Lung microvascular endothelial cell (primary cell): ENCODE results near the gene SMARCC1. TPM values are rescaled to one million over a fixed set of nuclear protein-coding genes. Genes with fewer than 3 reads are reported as not detected.

Experiments
- DNase-seq, 2 donors: peaks; one replicate each; pipeline versions ENCODE4 v3.0.0 to v3.0.0-alpha.2; 2010; ENCODE audit warnings: low read depth in 2 of 2
- total RNA-seq: library from RNA; depleted of rRNA; stranded (reverse); fragments of >200 nt; gene quantifications from 2 replicates; pipeline ENCODE4 v1.2.1, GENCODE V29; 2014

SMARCC1 gene
- total RNA-seq, 1 donor from 2014 or later, result 27.0 TPM

- no peak for DNase-seq
Observed at GRCh38 chr3:47635536-47635935, 146.2 kb downstream of the SMARCC1 start.

DNA sequence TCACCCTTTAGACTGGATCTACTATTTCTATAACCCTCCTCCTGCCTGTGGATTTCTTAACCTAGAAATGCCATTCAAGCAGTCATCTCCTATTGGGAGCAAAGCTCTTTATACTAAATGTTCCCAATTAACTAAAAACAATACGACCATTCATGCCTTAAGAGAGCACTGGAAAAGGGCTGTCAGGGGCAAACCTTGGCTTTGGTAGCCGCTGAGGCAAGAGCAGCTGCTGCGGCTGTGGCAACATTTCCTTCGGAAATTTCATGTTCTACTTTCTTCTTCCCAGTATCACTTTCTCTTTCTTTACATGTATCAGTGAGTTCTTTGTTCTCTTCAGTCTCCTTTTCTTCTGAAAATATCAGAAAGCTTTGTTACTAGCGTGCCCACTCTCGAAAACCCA lies 146.7 kb downstream of the SMARCC1 start:
- no peak for DNase-seq

- no peak for DNase-seq
Observed at GRCh38 chr3:47630810-47631209, 150.9 kb downstream of the SMARCC1 start.

DNA sequence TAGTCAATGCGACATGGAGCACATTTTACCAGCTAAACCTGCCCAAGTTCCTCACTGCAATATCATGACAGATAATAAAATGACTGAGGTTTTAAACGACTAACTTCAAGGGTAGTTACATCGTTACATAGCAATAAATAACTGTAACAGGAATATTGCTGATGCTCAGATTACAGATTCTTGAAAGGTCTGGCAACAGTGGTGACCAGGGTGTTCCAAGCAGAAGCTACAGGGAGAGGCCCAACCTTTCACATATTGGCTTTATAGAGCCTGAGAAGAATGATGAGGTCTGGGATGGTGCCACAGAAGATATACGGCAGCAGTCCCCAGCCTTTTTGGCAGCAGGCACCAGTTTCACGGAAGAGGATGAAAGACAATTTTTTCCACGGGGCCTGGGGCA lies 151.9 kb downstream of the SMARCC1 start:
- no peak for DNase-seq

GRCh38 chr3:47628426-47628825 lies 153.3 kb downstream of the SMARCC1 start:
- DNase-seq, result no peak

GRCh38 chr3:47622671-47623461 lies 158.8 kb downstream of the SMARCC1 start:
- DNase-seq, result no peak

DNA sequence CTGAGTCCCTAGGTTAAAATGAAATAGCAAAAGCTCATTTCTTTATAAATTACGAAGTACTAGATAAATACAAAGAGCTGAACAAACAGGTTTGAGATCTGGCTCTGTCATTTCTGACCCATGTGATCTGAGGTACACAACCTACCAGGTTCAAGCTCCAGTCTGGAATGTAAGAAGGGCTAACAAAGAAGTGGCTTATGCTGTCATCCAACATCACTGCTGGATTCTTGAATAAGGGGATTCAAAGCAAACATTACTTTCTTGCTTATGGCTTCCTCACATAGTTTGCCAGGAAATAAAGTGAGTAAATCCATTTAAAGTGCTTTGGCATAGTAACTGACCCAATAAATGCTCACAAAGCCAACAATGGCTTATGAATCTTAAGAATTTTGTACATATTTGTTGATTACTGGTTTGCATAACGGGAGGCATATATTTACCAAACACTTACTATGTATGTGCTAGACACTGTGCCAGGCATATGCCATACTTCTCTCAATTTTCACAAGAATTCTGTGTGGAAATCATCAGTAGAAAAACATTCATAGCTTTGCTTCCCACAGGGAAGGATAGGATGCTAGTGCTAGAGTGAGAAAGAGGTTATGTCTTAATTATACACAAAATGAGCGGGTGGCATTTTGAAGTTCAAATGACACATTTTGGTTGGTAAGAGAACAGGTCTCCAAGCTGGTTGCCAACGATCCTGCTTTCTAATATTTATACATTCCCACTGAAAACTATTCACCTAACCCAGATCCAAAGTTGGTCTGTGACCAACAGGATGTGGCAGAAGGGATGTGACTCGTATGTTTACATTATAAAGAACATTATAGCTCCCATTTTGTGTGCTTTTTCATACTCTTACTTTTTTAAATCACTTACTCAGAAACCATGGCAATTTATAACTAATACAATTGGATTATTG lies 164.3 kb downstream of the SMARCC1 start:
- DNase-seq, result peak; percentile 39 to 74

DNA sequence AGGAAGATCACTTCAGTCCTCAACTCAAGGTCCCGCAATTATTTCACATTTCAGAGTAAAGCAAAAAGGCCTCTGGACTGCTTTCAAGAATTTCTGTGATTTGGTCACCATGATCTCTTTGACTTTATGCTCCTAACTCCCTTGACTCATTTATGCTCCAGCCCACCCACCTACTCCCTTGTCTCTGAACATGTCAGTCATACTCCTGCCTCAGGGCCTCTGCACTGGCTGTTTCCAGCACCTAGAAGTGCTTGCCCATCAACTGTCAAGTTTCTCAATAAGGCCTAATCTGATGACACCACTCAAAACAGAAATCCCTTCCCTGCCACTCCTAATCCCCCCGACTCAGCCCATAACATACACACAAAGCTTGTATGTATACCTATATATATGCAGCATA lies 166.9 kb downstream of the SMARCC1 start:
- DNase-seq, result no peak

DNA sequence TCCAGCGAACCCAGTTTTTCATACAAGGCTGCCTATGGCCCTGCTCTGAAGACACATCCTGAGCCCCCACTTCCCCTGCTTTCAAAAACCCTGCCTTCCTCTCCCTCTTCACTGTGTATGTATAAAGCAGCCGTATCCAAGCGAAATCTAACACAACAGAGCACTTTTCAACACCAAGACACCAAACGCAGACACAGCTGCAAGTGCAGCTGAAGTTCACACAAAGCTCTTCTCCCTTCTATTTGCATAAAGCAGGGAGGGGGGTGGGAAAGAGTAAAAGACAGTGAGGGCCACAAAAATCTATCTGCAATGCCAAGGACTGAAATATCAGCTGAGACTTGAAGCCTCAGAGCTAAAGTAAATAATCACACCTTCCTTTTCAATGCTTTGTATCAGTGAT lies 168.0 kb downstream of the SMARCC1 start:
- no peak for DNase-seq

DNA sequence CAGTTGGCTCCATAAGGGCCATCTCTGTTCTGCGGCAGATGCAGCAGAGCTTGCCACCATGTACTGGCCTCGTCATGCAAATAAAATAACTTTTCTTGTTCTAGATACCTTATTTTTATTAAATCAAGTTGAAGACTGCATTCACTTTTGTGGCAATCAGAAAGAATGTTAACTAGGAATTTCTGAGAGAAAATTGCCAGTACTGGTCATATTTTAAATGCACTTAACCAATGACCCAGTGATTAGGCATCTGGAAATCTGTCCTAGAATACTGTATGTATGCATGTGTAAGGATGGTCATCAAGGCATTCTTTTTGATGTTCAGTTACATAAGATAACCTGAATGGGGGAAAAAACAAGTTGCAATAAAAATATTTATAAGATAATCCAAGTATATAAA lies 168.8 kb downstream of the SMARCC1 start:
- DNase-seq, result no peak

- DNase-seq, result peak in 1 of 2 donors; percentile 57
Observed at GRCh38 chr3:47612178-47612577, 169.5 kb downstream of the SMARCC1 start.

- no peak for DNase-seq
Observed at GRCh38 chr3:47611576-47611975, 170.1 kb downstream of the SMARCC1 start.

DNA sequence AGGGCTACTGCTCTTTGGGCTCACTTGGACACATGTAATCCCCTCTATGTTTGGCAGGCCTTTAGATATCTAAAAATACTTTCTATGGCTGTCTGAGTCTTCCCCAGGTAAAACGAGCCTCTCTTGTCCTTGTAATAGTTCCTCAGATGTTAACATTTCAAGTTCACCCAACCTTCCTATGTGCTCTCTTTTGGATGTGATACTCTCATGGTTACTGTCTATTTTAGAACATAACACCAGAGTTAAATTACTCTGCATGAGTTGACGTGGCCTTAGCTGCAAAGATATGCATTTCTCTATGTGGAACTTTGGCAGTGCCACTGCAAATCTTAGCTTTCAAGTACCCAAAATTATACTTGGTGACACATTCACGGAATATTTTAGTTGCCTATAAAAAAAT lies 171.1 kb downstream of the SMARCC1 start:
- no peak for DNase-seq

DNA sequence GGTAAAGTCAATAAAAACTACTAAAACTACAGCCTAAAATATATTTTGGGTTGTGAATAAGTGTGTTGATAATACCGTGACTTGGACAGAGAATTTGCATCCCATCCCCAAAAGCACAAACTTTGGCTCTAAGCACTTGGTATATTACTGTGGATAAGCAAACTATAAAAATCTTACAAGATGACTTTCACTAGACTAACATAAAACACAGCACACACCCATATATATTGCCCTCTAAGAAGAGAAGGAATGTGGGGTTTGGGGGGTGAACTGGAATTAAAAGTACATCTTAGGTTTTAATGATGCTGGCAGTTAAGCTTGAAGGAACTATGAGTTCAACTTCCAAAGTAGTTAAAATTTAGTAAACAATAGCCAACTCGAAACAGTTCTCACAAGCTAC lies 174.4 kb downstream of the SMARCC1 start:
- DNase-seq, result no peak

- no peak for DNase-seq
Observed at GRCh38 chr3:47606165-47606564, 175.5 kb downstream of the SMARCC1 start.

DNA sequence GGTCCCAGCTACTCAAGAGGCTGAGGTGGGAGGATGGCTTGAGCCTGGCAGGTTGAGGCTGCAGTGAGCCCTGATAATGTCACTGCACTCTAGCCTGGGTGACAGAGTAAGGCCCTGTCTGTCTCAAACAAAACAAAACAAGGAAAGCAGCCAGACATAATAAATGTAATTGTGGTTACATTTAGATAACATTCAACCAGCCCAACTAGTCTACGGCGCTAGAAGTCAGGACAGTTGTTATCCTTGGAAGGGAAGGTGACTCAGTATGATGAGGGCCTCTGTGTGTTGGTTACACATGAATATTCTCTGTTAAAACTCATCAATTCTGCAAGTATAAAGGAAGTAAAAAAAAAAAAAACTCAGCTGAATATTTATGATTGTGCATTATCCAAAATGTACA lies 176.0 kb downstream of the SMARCC1 start:
- DNase-seq, result peak in 1 of 2 donors; percentile 66

DNA sequence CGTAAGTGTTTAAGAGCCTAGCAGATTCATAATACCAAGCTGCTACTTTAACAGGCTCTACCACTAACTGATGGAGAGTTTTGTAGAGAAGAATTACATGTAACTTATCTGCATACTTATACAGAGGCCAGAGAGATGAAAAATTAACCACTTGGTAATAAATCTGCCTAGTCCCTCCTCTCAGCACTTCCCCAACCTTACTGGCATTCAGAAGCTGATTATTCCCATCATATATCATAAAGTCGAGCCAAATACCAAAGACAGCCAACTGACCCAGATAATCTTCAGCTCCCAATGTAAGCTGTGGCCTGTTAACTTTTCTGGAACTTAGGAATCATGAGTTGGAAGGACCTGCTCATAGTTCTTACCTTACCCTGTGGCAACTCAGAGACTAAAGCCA lies 177.5 kb downstream of the SMARCC1 start:
- no peak for DNase-seq

GRCh38 chr3:47603332-47603731 lies 178.4 kb downstream of the SMARCC1 start:
- DNase-seq, result no peak

- DNase-seq, result no peak
Observed at GRCh38 chr3:47601281-47601680, 180.4 kb downstream of the SMARCC1 start.

DNA sequence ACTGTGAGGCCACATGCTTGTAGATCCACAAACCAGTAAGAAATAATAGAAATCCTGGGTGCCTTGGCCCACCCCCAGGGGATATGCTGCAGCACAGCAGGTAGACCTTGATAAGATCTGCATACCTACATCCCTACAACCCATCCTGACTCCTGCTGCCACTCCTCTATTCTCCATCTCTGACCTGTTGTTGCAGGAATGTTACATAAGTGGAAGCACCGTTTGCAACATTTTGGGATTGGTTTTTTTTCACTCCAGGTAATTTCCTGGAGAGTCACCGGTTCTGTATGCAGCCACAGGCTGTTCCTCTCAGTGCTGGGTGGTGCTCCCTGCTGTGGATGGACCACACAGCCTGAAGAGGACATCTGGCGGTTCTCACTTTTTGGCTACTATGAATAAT lies 186.9 kb downstream of the SMARCC1 start:
- DNase-seq, result no peak

- DNase-seq, result no peak
Observed at GRCh38 chr3:47592066-47592795, 189.5 kb downstream of the SMARCC1 start.

DNA sequence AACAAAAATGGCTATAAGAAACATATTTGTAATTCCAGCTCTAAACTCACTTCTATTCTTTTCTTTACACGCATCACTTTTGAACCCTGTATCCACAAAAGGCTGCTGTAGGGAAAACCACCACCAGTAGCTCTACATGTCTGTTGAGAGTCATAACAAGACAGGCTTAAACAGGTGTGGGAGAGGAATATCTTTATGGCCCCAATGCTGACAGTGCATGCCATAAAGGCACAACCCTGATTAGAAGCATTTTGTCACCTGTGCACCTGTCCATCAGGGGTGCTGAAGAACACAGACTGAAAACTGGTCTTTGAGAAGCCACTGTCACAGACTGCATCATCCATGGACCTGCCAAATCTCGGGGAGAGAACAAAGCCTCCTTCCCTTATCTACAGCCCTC lies 191.5 kb downstream of the SMARCC1 start:
- DNase-seq, result no peak
